Activated B cell treated with CpG ODN at 0.5 μM for 24 hours (primary cell): Measurements from ENCODE around the gene TRIM2. TPM values are rescaled to one million over a fixed set of nuclear protein-coding genes. Genes with fewer than 3 reads are reported as not detected.

Experiments used
- ATAC-seq: fragments of 200-7000 bp; cut with Tn5 transposase; one replicate; pipeline ENCODE4 v1.10.0; 2021; ENCODE audit warnings: low read depth, mild to moderate bottlenecking, moderate library complexity
- CTCF ChIA-PET: fragments of 350-600 bp; sonication (Branson Sonifier 250); formaldehyde crosslinking; loops from one replicate; lab custom pipeline; 2021; ENCODE audit warnings: antibody characterized with exemption; lab: Charles Lee
- POLR2A ChIA-PET: fragments of 350-600 bp; sonication (Branson Sonifier 250); formaldehyde crosslinking; loops from one replicate; lab custom pipeline; 2021; ENCODE audit warnings: antibody characterized with exemption; lab: Charles Lee
- DNase-seq: peaks from one replicate; pipeline ENCODE4 v3.0.0; 2022
- H3K27ac Mint-ChIP-seq: one replicate; pipeline ENCODE4 v1.8.0; 2020; ENCODE audit warnings: mixed read lengths
- H3K27me3 Mint-ChIP-seq: one replicate; pipeline ENCODE4 v1.8.0; 2021; ENCODE audit warnings: mixed read lengths
- H3K36me3 Mint-ChIP-seq: one replicate; pipeline ENCODE4 v1.8.0; 2021; ENCODE audit warnings: low read depth, mixed read lengths
- H3K4me1 Mint-ChIP-seq: one replicate; pipeline ENCODE4 v1.8.0; 2021; ENCODE audit warnings: mixed read lengths
- H3K4me3 Mint-ChIP-seq: one replicate; pipeline ENCODE4 v1.8.0; 2020; ENCODE audit warnings: mild to moderate bottlenecking, mixed read lengths
- H3K9me3 Mint-ChIP-seq: one replicate; pipeline ENCODE4 v1.8.0; 2020; ENCODE audit warnings: mixed read lengths
- intact Hi-C: fragments of 100-400 bp; cut with micrococcal nuclease; formaldehyde crosslinking; loops from one replicate; pipeline ENCODE4 v1.15.1; 2024
- total RNA-seq: library from RNA; stranded (reverse); gene quantifications from 2 replicates; pipeline ENCODE4 v1.2.3, GENCODE V29; 2022
- TF ChIP-seq, protein P1 (sequence below): fragments of 200-600 bp; IDR thresholded peaks from one replicate; pipeline ENCODE4 v1.8.0; 2022; ENCODE audit warnings: antibody characterized with exemption, mild to moderate bottlenecking

The TRIM2 gene
- total RNA-seq, 1 donor from 2014 or later = 5.1 TPM

DNA sequence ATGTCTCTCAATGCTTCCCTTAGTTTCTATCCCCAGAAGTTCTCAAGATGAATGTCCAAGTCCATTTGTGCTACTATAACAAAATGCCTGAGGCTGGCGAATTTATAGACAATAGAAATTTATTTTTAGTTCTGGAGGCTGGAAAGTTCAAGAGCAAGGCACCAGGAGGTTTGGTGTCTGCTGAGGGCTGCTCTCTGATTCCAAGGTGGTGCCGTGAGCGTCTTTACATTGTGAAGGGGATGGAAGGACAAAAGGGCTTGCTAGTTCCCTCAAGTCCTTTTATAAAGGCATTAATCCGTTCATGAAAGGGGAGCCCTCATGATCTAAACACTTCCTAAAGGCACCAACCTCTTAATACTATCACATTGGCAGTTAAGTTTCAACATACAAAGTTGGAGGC lies 12.3 kb downstream of the TRIM2 start:
- CTCF ChIA-PET = no interaction called here
- POLR2A ChIA-PET = no interaction called here
- Mint-ChIP-seq H3K4me3 (no peak overlapping the region), H3K27me3 (no peaks in the 10 kb centered on the region), H3K36me3 (no peaks in the 10 kb centered on the region), H3K4me1 (peaks cover 12% of the 10 kb centered on the region), H3K27ac (no peak overlapping the region), H3K9me3 (peaks cover 5% of the 10 kb centered on the region)
- DNase-seq (no peak), ATAC-seq (no peak)
- TF ChIP-seq, protein P1, sequence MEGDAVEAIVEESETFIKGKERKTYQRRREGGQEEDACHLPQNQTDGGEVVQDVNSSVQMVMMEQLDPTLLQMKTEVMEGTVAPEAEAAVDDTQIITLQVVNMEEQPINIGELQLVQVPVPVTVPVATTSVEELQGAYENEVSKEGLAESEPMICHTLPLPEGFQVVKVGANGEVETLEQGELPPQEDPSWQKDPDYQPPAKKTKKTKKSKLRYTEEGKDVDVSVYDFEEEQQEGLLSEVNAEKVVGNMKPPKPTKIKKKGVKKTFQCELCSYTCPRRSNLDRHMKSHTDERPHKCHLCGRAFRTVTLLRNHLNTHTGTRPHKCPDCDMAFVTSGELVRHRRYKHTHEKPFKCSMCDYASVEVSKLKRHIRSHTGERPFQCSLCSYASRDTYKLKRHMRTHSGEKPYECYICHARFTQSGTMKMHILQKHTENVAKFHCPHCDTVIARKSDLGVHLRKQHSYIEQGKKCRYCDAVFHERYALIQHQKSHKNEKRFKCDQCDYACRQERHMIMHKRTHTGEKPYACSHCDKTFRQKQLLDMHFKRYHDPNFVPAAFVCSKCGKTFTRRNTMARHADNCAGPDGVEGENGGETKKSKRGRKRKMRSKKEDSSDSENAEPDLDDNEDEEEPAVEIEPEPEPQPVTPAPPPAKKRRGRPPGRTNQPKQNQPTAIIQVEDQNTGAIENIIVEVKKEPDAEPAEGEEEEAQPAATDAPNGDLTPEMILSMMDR = no peak
- intact Hi-C loops = no loop called here

DNA sequence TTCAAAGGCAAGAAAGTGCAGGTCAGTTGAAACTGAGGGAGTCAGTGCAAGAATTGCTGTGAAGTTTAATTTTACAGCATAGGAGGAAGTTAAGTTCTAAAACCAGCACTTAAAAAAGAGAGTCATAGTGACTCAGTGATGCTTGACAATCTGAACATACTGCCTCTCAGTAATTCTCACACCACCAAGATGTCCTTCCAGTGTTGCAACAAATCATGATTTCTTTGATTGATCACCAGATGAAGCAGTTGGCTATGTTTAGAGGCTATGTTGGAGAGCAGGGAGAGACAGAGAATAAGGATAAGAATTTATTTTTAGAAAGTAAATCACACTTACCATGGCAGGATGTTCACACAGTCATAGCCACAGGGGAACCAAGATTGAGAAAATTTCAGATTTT lies 13.2 kb downstream of the TRIM2 start:
- Mint-ChIP-seq H3K4me3 (no peak overlapping the region), H3K9me3 (no peaks in the 10 kb centered on the region), H3K36me3 (peaks cover 1% of the 10 kb centered on the region), H3K27me3 (no peaks in the 10 kb centered on the region), H3K27ac (no peak overlapping the region), H3K4me1 (peaks cover 20% of the 10 kb centered on the region)
- POLR2A ChIA-PET = no interaction called here
- intact Hi-C loops = no loop called here
- peak; percentile 47 for ATAC-seq
- CTCF ChIA-PET = no interaction called here
- TF ChIP-seq, protein P1 = no peak
- DNase-seq = no peak

DNA sequence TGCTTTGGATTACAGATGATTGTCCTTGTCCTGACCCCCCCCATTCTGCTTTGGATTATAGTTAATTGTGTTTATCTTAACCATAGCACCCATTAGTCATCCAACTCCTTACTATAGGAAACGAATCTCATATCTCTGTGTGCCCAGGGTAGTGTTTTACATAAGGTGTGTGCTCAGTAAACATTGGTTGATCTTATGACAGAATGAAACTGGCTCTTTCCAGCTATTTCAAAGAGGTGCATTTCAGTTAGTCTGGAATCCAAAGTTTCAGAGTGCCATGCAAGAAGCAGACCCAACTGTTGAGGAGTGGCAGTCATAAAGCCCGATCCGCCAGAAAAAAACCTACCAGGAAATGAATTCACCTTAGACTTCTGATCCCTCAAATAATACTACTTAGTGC lies 14.7 kb downstream of the TRIM2 start:
- TF ChIP-seq, protein P1 = no peak
- intact Hi-C loops = no loop called here
- Mint-ChIP-seq H3K27me3 (no peaks in the 10 kb centered on the region), H3K4me3 (no peak overlapping the region), H3K4me1 (peaks cover 30% of the 10 kb centered on the region), H3K9me3 (no peaks in the 10 kb centered on the region), H3K27ac (no peak overlapping the region), H3K36me3 (peaks cover 3% of the 10 kb centered on the region)
- ChIA-PET CTCF (no interaction called here), POLR2A (interaction anchor here (0.7 kb wide), 1 partner anchor 15 kb away, joined by 3 read pairs; the partner anchor contains the start of gene TRIM2)
- no peak for DNase-seq
- ATAC-seq = no peak

DNA sequence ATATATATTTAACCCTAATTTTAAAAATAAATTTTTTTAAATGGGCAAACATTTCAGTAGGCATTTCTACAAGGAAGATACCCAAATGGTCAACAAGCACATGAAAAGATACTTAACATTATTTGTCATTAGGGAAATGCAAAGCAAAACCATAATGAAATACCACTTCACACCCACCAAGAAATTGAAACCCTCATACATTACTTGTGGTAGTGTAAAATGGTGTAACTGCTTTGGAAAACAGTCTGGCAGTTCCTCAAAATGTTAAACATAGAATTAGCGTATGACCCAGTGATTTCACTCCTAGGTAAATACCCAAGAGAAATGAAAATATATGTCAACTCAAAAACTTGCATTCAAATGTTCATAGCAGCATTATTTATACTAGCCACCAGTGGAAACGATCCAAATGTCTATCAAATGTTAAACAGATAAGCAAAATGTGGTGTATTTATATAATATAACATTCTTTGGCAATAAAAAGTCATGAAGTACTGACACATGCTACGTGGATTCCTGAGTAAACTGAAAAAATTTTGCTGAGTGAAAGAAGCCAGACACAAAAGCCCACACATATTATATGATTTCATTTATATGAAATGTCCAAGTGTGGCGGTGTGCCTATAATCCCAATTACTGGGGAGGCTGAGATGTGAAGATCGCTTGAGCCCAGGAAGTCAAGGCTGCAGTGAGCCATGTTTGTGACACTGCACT lies 16.6 kb downstream of the TRIM2 start:
- DNase-seq = no peak
- H3K27me3 Mint-ChIP-seq = peaks cover 4% of the 10 kb centered on the region
- no peak overlapping the region for H3K27ac Mint-ChIP-seq
- intact Hi-C loops = loop anchor here (5.0 to 10.0 kb wide), 3 partner anchors 94 to 354 kb away; no protein-coding TSS in a partner anchor
- TF ChIP-seq, protein P1 = no peak
- no peak overlapping the region for H3K4me3 Mint-ChIP-seq
- no peak for ATAC-seq
- ChIA-PET POLR2A (interaction anchor here (0.7 kb wide), 1 partner anchor 21 kb away, joined by 23 read pairs; no protein-coding TSS in a partner anchor), CTCF (no interaction called here)
- H3K36me3 Mint-ChIP-seq = peaks cover 5% of the 10 kb centered on the region
- H3K4me1 Mint-ChIP-seq = peaks cover 38% of the 10 kb centered on the region
- H3K9me3 Mint-ChIP-seq = peaks cover 5% of the 10 kb centered on the region
